Vagina (tissue), 2 donors: ENCODE measurements around the gene BLCAP. TPM values are rescaled to one million over a fixed set of nuclear protein-coding genes. Genes with fewer than 3 reads are reported as not detected.

Experiments
- DNase-seq, 2 donors: peaks; one replicate each; pipeline ENCODE4 v3.0.0-alpha.2; 2017; ENCODE audit errors: extremely low spot score in 2 of 2
- H3K27ac ChIP-seq: fragments of 200-600 bp; sonication (generic); one replicate; pipeline ENCODE4 v1.5.1; 2019
- H3K27me3 ChIP-seq: fragments of 200-600 bp; sonication (generic); one replicate; pipeline ENCODE4 v1.5.1; 2019
- H3K36me3 ChIP-seq, 2 donors: fragments of 200-600 bp; sonication (generic); one replicate each; pipeline ENCODE4 v1.5.1; 2017 to 2019
- H3K4me1 ChIP-seq: fragments of 200-600 bp; sonication (generic); one replicate; pipeline ENCODE4 v1.5.1; 2019
- H3K4me3 ChIP-seq, 2 donors: fragments of 200-600 bp; sonication (generic); 1 replicate in 1 of 2; 2 replicates in 1 of 2; pipeline ENCODE4 v1.5.1; 2016 to 2019
- H3K9me3 ChIP-seq: fragments of 200-600 bp; sonication (generic); one replicate; pipeline ENCODE4 v1.5.1; 2019
- CTCF ChIP-seq, 3 experiments: fragments of 450-650 bp in 2 of 3; fragments of 200-600 bp in 1 of 3; sonication (generic) in 1 of 3; IDR thresholded peaks; one replicate each; pipeline ENCODE4 v1.5.1; 2017 to 2019; ENCODE audit warnings: antibody characterized with exemption in 3 of 3, mild to moderate bottlenecking in 2 of 3, moderate library complexity in 2 of 3
- POLR2A ChIP-seq, 2 donors: fragments of 450-650 bp; IDR thresholded peaks; one replicate each; pipeline ENCODE4 v1.6.1; 2017; ENCODE audit warnings: antibody characterized with exemption in 2 of 2, mild to moderate bottlenecking in 2 of 2, moderate library complexity in 2 of 2
- POLR2AphosphoS5 ChIP-seq, 2 donors: sonication (generic); formaldehyde crosslinking; IDR thresholded peaks; one replicate each; pipeline ENCODE4 v1.9.0; 2017; ENCODE audit warnings: antibody characterized with exemption in 2 of 2, mild to moderate bottlenecking in 2 of 2, low read depth in 1 of 2; ENCODE audit not compliant: insufficient read depth in 1 of 2
- intact Hi-C: fragments of 100-400 bp; cut with DNase I; formaldehyde crosslinking; loops from one replicate; pipeline ENCODE4 v1.15.1; 2023
- total RNA-seq: library from RNA; depleted of rRNA; stranded (reverse); fragments of >200 nt; gene quantifications from one replicate; pipeline ENCODE4 v1.2.3, GENCODE V29; 2016

Gene BLCAP
- total RNA-seq, 1 donor from 2014 or later = 81.3 TPM

- Histone ChIP-seq H3K27ac (no peak overlapping the region), H3K36me3 (no peaks in the 10 kb centered on the region), H3K4me3 (no peak overlapping the region), H3K4me1 (no peaks in the 10 kb centered on the region), H3K27me3 (no peaks in the 10 kb centered on the region), H3K9me3 (no peaks in the 10 kb centered on the region)
- no peak for DNase-seq
- no peak for TF ChIP-seq POLR2A (IDR thresholded peaks at IDR 0.05)
- TF ChIP-seq CTCF (IDR thresholded peaks at IDR 0.05) = no peak
- no peak for TF ChIP-seq POLR2AphosphoS5 (IDR thresholded peaks at IDR 0.05; ENCODE audit: insufficient read depth in 1 of 2, low read depth in 1 of 2)
- intact Hi-C loops = no loop called here
Measured at GRCh38 chr20:37479925-37480691, 47.6 kb downstream of the BLCAP start.

GRCh38 chr20:37479266-37479665 lies 48.4 kb downstream of the BLCAP start:
- no peaks in the 10 kb centered on the region for H3K9me3 ChIP-seq
- no peaks in the 10 kb centered on the region for H3K4me1 ChIP-seq
- DNase-seq = no peak
- no peak for TF ChIP-seq POLR2AphosphoS5 (IDR thresholded peaks at IDR 0.05; ENCODE audit: insufficient read depth in 1 of 2, low read depth in 1 of 2)
- no peak for TF ChIP-seq POLR2A (IDR thresholded peaks at IDR 0.05)
- no peak for TF ChIP-seq CTCF (IDR thresholded peaks at IDR 0.05)
- H3K36me3 ChIP-seq = no peaks in the 10 kb centered on the region
- no peak overlapping the region for H3K4me3 ChIP-seq
- no peaks in the 10 kb centered on the region for H3K27me3 ChIP-seq
- no peak overlapping the region for H3K27ac ChIP-seq
- intact Hi-C loops = no loop called here

- intact Hi-C loops = no loop called here
Measured at GRCh38 chr20:37477041-37477440, 50.6 kb downstream of the BLCAP start.

GRCh38 chr20:37475252-37475651 lies 52.4 kb downstream of the BLCAP start:
- no peaks in the 10 kb centered on the region for H3K27me3 ChIP-seq
- H3K27ac ChIP-seq = no peak overlapping the region
- no peaks in the 10 kb centered on the region for H3K36me3 ChIP-seq
- no peaks in the 10 kb centered on the region for H3K4me1 ChIP-seq
- no peak for TF ChIP-seq POLR2AphosphoS5 (IDR thresholded peaks at IDR 0.05; ENCODE audit: insufficient read depth in 1 of 2, low read depth in 1 of 2)
- TF ChIP-seq POLR2A (IDR thresholded peaks at IDR 0.05) = no peak
- TF ChIP-seq CTCF (IDR thresholded peaks at IDR 0.05) = no peak
- H3K4me3 ChIP-seq = no peak overlapping the region
- H3K9me3 ChIP-seq = no peaks in the 10 kb centered on the region
- no peak for DNase-seq
- intact Hi-C loops = no loop called here

More at GRCh38 chr20:37477041-37477440, 50.6 kb downstream of the BLCAP start:
- H3K27me3 ChIP-seq = no peaks in the 10 kb centered on the region
- TF ChIP-seq POLR2A (IDR thresholded peaks at IDR 0.05) (no peak), POLR2AphosphoS5 (IDR thresholded peaks at IDR 0.05; ENCODE audit: insufficient read depth in 1 of 2, low read depth in 1 of 2) (no peak), CTCF (IDR thresholded peaks at IDR 0.05) (no peak)
- no peaks in the 10 kb centered on the region for H3K9me3 ChIP-seq
- no peaks in the 10 kb centered on the region for H3K4me1 ChIP-seq
- DNase-seq = no peak
- no peaks in the 10 kb centered on the region for H3K36me3 ChIP-seq
- H3K4me3 ChIP-seq = no peak overlapping the region
- H3K27ac ChIP-seq = no peak overlapping the region

- intact Hi-C loops = no loop called here
- no peak for DNase-seq
- no peaks in the 10 kb centered on the region for H3K36me3 ChIP-seq
- no peak overlapping the region for H3K4me3 ChIP-seq
- H3K27me3 ChIP-seq = no peaks in the 10 kb centered on the region
- TF ChIP-seq POLR2AphosphoS5 (IDR thresholded peaks at IDR 0.05; ENCODE audit: insufficient read depth in 1 of 2, low read depth in 1 of 2) = no peak
- no peak for TF ChIP-seq CTCF (IDR thresholded peaks at IDR 0.05)
- TF ChIP-seq POLR2A (IDR thresholded peaks at IDR 0.05) = no peak
- no peak overlapping the region for H3K27ac ChIP-seq
- H3K4me1 ChIP-seq = no peaks in the 10 kb centered on the region
- H3K9me3 ChIP-seq = no peaks in the 10 kb centered on the region
Measured at GRCh38 chr20:37474386-37474785, 53.3 kb downstream of the BLCAP start.
